NB4 (cell line): ENCODE data around the gene ZNF341.

Experiments used
- CTCF ChIP-seq: IDR thresholded peaks from one replicate; pipeline ENCODE4 v1.5.1; 2012; ENCODE audit warnings: low read depth, low read length
- MAX ChIP-seq: IDR thresholded peaks from 2 replicates; pipeline ENCODE4 v1.6.1; 2011; ENCODE audit warnings: low read depth, low read length

- TF ChIP-seq CTCF (no peak), MAX (no peak)
Observed at GRCh38 chr20:33783818-33784217, 52.0 kb downstream of the ZNF341 start.
